Astrocyte (in vitro differentiated cells and primary cell): ENCODE measurements around the gene SLC66A2.

ENCODE experiments used
- CTCF ChIP-seq: IDR thresholded peaks from 2 replicates; pipeline ENCODE4 v1.5.1; 2011; ENCODE audit warnings: low read depth, mild to moderate bottlenecking, inconsistent platforms, low read length, moderate library complexity; ENCODE audit not compliant: insufficient read depth
- EZH2 ChIP-seq: IDR thresholded peaks from 2 replicates; pipeline ENCODE4 v1.6.1; 2012; ENCODE audit warnings: mild to moderate bottlenecking, low read length, inconsistent platforms; ENCODE audit not compliant: insufficient read depth

- TF ChIP-seq CTCF: no peak
- TF ChIP-seq EZH2: no peak
Observed at GRCh38 chr18:79970419-79971133, 19.1 kb upstream of the SLC66A2 start.
